OCI-LY1 (cell line): ENCODE measurements around the gene EXT2.

ENCODE experiments used
- CTCF ChIP-seq: fragments of 200-600 bp; sonication (generic), shearing (Covaris generic); IDR thresholded peaks from 2 replicates; pipeline ENCODE4 v1.5.1; 2017; ENCODE audit warnings: mild to moderate bottlenecking, antibody characterized with exemption, low read length, moderate library complexity, mixed read lengths
- EZH2 ChIP-seq: fragments of 200-600 bp; sonication (generic), shearing (Covaris generic); IDR thresholded peaks from 2 replicates; pipeline ENCODE4 v1.8.0; 2017; ENCODE audit warnings: borderline replicate concordance, mixed run types, mild to moderate bottlenecking, antibody characterized with exemption, low read length, moderate library complexity, mixed read lengths

DNA sequence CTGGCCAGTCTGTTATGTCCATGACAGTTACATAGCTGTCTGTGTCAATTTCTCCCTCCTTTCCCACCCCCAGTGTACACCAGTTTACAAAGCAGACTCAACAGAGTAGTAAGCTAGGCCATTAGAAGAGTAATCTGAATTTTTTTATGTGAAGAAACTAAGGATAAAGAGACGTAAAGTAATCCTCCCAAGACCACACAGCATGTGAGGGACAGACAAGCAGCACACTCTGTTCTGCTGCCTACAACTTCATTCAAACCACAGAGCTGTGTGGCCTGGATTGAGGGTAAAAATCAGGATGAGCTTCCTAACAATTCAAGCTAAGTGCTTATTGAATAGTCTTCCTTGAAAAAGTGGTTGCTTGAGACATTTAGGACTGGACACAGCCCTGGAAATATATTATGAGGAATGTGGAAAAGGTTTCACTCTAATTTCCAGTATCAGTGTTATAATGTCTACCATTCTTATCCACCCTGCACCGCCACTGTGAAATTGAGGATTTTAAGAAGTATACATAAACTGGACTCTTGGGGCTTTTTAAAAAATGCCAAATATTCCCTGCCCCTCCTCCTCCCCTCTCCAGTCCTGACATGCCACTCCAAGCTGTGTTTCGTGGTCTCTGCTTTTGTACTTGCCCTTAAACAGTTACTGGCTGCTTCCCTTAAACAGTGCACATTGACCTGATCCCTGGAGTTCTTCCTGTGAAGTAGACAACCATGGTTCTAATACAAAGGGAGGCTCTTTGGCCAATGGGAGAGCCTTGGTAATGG, 40.9 kb downstream of the EXT2 start:
- TF ChIP-seq CTCF (no peak), EZH2 (no peak)
